Activated naive CD8-positive, alpha-beta T cell treated with anti-CD3 and anti-CD28 coated beads, Interleukin-2, amount 10 ng/mL, durations not matched to agents 7 days and 5 days (primary cell): ENCODE measurements around the gene TAF4. TPM values are rescaled to one million over a fixed set of nuclear protein-coding genes. Genes with fewer than 3 reads are reported as not detected.
A peak's percentile ranks its signal among the peaks of the same experiment; 100 is the strongest.

Experiments
- ATAC-seq: fragments of 150-1000 bp; cut with Tn5 transposase; one replicate; pipeline ENCODE4 v1.10.0; 2021; ENCODE audit warnings: low read depth, moderate library complexity
- POLR2A ChIA-PET: fragments of 350-600 bp; sonication (Branson Sonifier 250); formaldehyde crosslinking; loops from one replicate; lab custom pipeline; 2021; ENCODE audit warnings: antibody characterized with exemption; lab: Charles Lee
- DNase-seq: peaks from one replicate; pipeline ENCODE4 v3.0.0; 2021
- H3K27ac Mint-ChIP-seq: one replicate; pipeline ENCODE4 v1.8.0; 2022; ENCODE audit warnings: mild to moderate bottlenecking, mixed read lengths
- H3K27me3 Mint-ChIP-seq: one replicate; pipeline ENCODE4 v1.8.0; 2022; ENCODE audit warnings: mild to moderate bottlenecking, moderate library complexity, mixed read lengths
- H3K36me3 Mint-ChIP-seq: one replicate; pipeline ENCODE4 v1.8.0; 2021; ENCODE audit warnings: mild to moderate bottlenecking, mixed read lengths
- H3K4me1 Mint-ChIP-seq: one replicate; pipeline ENCODE4 v1.8.0; 2021; ENCODE audit warnings: mixed read lengths
- H3K4me3 Mint-ChIP-seq: one replicate; pipeline ENCODE4 v1.8.0; 2022; ENCODE audit warnings: mild to moderate bottlenecking, moderate library complexity, mixed read lengths
- H3K9me3 Mint-ChIP-seq: one replicate; pipeline ENCODE4 v1.8.0; 2021; ENCODE audit warnings: mixed read lengths
- total RNA-seq, 2 experiments: library from RNA; stranded (reverse); gene quantifications; one replicate each; pipeline ENCODE4 v1.2.3, GENCODE V29; 2021

Gene TAF4
- total RNA-seq, 2 experiments from 2014 or later, result 22.6 to 23.8 TPM

- POLR2A ChIA-PET, result no interaction called here
- Mint-ChIP-seq H3K9me3 (no peaks in the 10 kb centered on the region), H3K27me3 (no peaks in the 10 kb centered on the region), H3K4me3 (no peak overlapping the region), H3K27ac (no peak overlapping the region), H3K36me3 (peaks cover 4% of the 10 kb centered on the region), H3K4me1 (peaks cover 3% of the 10 kb centered on the region)
- ATAC-seq, result no peak
- no peak for DNase-seq
Measured at GRCh38 chr20:62014488-62014775, 51.2 kb downstream of the TAF4 start.

GRCh38 chr20:62012631-62013030 is 53.0 kb downstream of the TAF4 start:
- Mint-ChIP-seq H3K9me3 (no peaks in the 10 kb centered on the region), H3K27me3 (no peaks in the 10 kb centered on the region), H3K27ac (no peak overlapping the region), H3K36me3 (peaks cover 4% of the 10 kb centered on the region), H3K4me3 (no peak overlapping the region), H3K4me1 (peaks cover 3% of the 10 kb centered on the region)
- DNase-seq (no peak), ATAC-seq (no peak)
- POLR2A ChIA-PET, result no interaction called here

DNA sequence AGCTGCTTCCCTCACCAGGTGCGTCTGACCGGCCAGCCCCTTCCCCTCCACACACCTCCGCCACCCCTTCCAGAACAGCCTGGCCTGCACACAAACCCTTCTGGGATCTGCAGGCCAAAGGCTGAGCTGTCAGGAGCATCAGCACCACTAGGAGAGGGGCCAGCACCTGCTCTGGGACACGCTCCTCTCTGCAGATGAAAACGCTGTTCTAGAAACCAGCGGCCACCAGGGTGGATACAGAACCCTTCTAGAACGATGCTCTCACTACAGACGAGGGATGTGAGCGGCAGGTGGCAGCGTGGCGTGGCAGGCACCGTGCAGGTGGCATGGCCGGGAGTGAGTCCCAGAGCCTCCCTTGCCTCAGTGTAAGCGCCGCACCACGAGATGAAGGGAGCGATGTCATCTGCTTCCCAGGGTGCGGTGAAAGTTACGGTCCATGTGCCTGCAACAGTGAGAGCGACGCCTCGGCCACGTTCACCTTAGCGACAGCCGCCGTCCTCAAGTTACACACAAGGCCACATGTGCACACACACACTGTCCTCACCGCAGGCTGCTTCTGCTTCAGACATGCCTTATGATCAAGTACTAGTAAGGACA is 53.6 kb downstream of the TAF4 start:
- ATAC-seq (no peak), DNase-seq (no peak)
- H3K4me1 Mint-ChIP-seq, result peaks cover 3% of the 10 kb centered on the region
- peaks cover 4% of the 10 kb centered on the region for H3K36me3 Mint-ChIP-seq
- POLR2A ChIA-PET, result interaction anchor here (0.8 to 1.5 kb wide), 3 partner anchors 123 to 131 kb away, joined by 4 to 6 read pairs (median 4); partner anchors contain the start of genes PSMA7 and SS18L1
- no peak overlapping the region for H3K4me3 Mint-ChIP-seq
- H3K27ac Mint-ChIP-seq, result no peak overlapping the region
- H3K27me3 Mint-ChIP-seq, result no peaks in the 10 kb centered on the region
- H3K9me3 Mint-ChIP-seq, result no peaks in the 10 kb centered on the region

DNA sequence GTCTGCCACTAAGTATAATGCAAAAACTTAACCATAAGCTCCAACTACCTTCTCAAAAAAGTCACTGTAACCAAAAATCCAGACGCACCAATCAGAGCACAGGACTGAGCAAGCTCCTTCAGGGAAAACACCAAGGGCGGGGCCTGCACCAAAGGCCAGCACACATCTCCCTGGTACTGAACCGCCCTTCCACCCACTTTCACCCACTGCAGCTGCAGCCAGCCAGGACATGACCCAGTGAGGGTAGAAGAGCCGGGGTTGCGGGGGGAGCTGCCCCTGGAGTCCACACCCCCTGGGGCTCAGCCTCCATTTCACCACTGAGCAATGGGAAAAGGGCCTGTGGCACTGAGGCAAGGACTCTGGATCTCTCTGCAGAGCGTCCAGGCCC is 54.3 kb downstream of the TAF4 start:
- Mint-ChIP-seq H3K4me1 (peaks cover 3% of the 10 kb centered on the region), H3K4me3 (no peak overlapping the region), H3K36me3 (peaks cover 4% of the 10 kb centered on the region), H3K9me3 (no peaks in the 10 kb centered on the region), H3K27me3 (no peaks in the 10 kb centered on the region), H3K27ac (no peak overlapping the region)
- DNase-seq, result no peak
- POLR2A ChIA-PET, result interaction anchor here (0.7 to 1.5 kb wide), 5 partner anchors 55 to 375 kb away, joined by 3 to 6 read pairs (median 4); partner anchors contain the start of genes PSMA7, RPS21 and SS18L1
- no peak for ATAC-seq

DNA sequence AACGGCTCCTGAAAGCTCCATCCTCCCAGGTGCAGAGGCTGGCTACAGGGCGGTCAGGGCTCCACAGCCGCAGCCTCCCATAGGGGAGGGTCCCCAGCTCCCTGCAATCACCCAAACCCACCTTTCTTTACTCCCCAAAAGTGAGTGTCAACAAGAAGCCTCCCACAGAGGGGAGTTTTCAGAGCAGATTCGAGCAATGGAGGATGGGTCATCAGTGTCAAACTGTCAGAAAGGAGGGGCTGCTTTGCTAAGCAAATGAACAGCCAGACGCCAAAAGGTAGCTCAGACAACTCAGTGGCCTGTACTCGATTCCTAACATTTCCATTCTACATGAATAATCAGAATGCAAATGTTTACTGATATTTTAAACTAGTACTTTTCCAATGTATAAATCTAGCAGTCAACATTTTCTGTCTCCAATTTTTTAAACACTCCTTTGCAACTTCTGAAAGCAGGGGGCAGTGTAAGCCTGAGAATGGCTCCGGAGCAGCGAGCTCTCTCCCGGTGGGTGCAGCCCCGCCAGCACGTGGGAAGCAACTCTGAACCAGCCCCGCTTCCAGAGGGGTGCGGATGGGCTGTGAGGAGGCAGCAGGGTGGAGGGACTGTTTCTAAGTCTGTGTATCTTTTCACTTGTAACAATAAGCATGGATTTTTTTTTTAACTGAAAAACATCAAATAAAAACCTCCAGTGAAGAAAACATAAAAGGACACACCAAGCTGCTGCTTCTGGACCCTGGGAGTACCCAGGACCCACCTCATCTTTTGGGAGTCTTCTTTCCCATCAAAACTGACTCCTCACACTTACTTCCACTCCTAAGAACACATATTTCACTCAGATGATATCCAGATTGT is 54.9 kb downstream of the TAF4 start:
- Mint-ChIP-seq H3K4me3 (no peak overlapping the region), H3K9me3 (no peaks in the 10 kb centered on the region), H3K27ac (no peak overlapping the region)

DNA sequence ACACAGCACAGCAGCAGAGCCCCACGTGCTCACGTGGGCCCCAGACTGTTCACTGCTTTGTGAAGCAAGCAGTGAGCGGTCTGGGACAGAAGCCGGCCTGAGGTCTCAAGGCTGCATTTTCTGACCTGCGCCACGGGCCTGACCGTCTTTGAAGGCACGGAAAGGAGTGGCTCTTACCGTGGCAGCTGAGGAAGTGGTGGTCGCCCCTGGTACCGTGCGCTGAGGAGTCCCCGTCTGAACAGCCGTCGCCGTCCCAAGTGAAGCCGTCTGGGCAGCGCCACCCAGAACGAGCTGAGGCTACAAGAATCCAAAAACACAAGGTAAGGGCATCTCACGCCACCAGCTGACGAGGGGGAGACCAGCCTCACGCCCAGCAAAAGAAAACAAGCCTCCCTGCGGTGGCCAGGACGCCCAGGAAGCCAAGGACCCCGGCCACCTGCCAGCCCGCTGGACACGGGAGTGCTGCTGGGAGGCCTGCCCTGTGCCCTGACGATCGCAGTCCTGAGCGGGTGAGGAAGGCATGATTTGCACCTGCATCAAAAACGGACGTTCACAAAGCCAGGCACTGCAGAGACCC is 55.7 kb downstream of the TAF4 start:
- H3K4me3 Mint-ChIP-seq, result no peak overlapping the region
- no peak for ATAC-seq
- H3K9me3 Mint-ChIP-seq, result no peaks in the 10 kb centered on the region
- H3K27me3 Mint-ChIP-seq, result no peaks in the 10 kb centered on the region
- peaks cover 3% of the 10 kb centered on the region for H3K4me1 Mint-ChIP-seq
- DNase-seq, result no peak
- POLR2A ChIA-PET, result no interaction called here
- no peak overlapping the region for H3K27ac Mint-ChIP-seq
- peaks cover 7% of the 10 kb centered on the region for H3K36me3 Mint-ChIP-seq

More for the DNA sequence above, 54.9 kb downstream of the TAF4 start:
- POLR2A ChIA-PET, result interaction anchor here (0.7 to 1.5 kb wide), 5 partner anchors 56 to 376 kb away, joined by 3 to 6 read pairs (median 4); partner anchors contain the start of genes PSMA7, RPS21 and SS18L1
- Mint-ChIP-seq H3K4me1 (peaks cover 3% of the 10 kb centered on the region), H3K36me3 (peaks cover 7% of the 10 kb centered on the region), H3K27me3 (no peaks in the 10 kb centered on the region)
- peak; percentile 52 for DNase-seq
- peak; percentile 66 for ATAC-seq

- no peak overlapping the region for H3K27ac Mint-ChIP-seq
- DNase-seq (no peak), ATAC-seq (no peak)
- POLR2A ChIA-PET, result no interaction called here
- peaks cover 3% of the 10 kb centered on the region for H3K4me1 Mint-ChIP-seq
- H3K9me3 Mint-ChIP-seq, result no peaks in the 10 kb centered on the region
- no peak overlapping the region for H3K4me3 Mint-ChIP-seq
- H3K27me3 Mint-ChIP-seq, result no peaks in the 10 kb centered on the region
- peaks cover 7% of the 10 kb centered on the region for H3K36me3 Mint-ChIP-seq
Measured at GRCh38 chr20:62009322-62009721, 56.4 kb downstream of the TAF4 start.

GRCh38 chr20:62008643-62009183 is 57.0 kb downstream of the TAF4 start:
- Mint-ChIP-seq H3K36me3 (peaks cover 7% of the 10 kb centered on the region), H3K4me3 (no peak overlapping the region), H3K27me3 (no peaks in the 10 kb centered on the region), H3K9me3 (no peaks in the 10 kb centered on the region), H3K4me1 (peaks cover 3% of the 10 kb centered on the region), H3K27ac (no peak overlapping the region)
- ATAC-seq (no peak), DNase-seq (no peak)
- POLR2A ChIA-PET, result no interaction called here

DNA sequence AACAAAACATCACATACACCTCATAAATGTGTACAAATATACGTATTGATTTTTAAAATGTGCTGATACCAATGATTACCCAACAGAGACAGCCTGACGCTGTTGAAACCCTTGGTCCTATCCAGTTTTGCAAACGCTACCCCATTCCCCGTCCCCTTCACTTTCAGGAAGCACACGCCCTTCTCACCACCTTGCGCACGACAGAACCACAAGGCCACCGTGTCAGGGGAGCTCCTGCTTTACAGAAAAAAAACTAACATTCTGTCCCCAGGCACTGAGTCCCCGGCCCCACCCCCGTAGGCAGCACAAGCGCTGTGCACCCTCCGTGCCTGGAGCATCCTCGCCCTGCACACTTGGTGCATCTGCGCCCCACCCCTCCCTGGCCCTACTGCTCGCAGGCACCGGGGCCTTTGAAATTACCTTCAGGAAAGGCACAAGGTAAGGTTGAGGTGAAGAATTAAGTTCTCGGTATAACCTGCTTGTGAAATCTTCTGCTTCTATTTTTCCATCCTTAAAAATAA is 58.5 kb downstream of the TAF4 start:
- Mint-ChIP-seq H3K9me3 (no peaks in the 10 kb centered on the region), H3K4me1 (peaks cover 3% of the 10 kb centered on the region), H3K36me3 (peaks cover 5% of the 10 kb centered on the region), H3K4me3 (no peak overlapping the region), H3K27ac (no peak overlapping the region), H3K27me3 (no peaks in the 10 kb centered on the region)
- ATAC-seq, result no peak
- POLR2A ChIA-PET, result no interaction called here
- DNase-seq, result no peak

- H3K27me3 Mint-ChIP-seq, result no peaks in the 10 kb centered on the region
- H3K4me3 Mint-ChIP-seq, result no peak overlapping the region
- no peak overlapping the region for H3K27ac Mint-ChIP-seq
- POLR2A ChIA-PET, result no interaction called here
- no peaks in the 10 kb centered on the region for H3K9me3 Mint-ChIP-seq
- DNase-seq (no peak), ATAC-seq (no peak)
- peaks cover 3% of the 10 kb centered on the region for H3K4me1 Mint-ChIP-seq
- peaks cover 7% of the 10 kb centered on the region for H3K36me3 Mint-ChIP-seq
Measured at GRCh38 chr20:62006482-62006881, 59.2 kb downstream of the TAF4 start.

- POLR2A ChIA-PET, result no interaction called here
- ATAC-seq (no peak), DNase-seq (no peak)
- no peaks in the 10 kb centered on the region for H3K9me3 Mint-ChIP-seq
- H3K36me3 Mint-ChIP-seq, result peaks cover 10% of the 10 kb centered on the region
- H3K27ac Mint-ChIP-seq, result no peak overlapping the region
- H3K27me3 Mint-ChIP-seq, result no peaks in the 10 kb centered on the region
- H3K4me3 Mint-ChIP-seq, result no peak overlapping the region
- no peaks in the 10 kb centered on the region for H3K4me1 Mint-ChIP-seq
Measured at GRCh38 chr20:62004614-62005013, 61.1 kb downstream of the TAF4 start.

DNA sequence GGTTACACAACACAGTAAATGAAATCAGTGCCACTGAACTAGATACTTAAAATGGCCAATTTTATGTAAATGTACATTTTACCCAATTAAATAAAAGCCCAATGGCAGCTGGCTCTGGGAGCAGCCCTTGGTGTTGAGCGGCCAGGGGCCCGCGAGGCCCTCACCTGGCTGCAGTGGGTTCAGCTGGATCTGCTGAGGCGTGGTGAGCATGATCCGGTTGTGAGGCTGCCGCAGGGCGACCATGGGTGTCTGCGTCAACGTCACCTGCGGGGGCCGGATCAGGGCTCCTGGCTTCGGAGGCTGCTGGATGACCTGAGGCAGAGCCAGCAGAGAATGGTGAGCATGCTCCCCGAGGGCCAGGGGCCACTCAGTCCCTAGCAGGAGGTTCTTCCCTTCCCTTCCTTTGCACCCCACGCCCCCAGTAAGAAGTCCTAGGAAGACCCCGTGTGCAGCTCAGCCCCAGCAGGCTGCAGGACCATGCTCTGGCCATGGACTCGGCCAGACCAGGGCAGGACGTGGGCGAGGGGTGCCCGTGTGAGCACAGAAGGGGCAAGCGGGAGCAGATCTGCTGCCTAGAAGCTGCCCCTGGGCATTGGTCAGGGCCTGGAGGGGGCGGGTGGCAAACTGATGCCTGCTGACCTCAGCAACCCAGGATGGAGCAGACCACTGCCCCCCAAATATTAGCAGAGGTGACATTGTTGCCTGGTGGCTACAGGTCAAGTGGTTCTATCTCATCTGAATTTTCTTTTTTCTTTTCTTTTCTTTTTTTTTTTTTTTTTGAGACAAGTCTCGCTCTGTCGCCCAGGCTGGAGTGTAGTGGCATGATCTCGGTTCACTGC is 61.9 kb downstream of the TAF4 start:
- Mint-ChIP-seq H3K27me3 (no peaks in the 10 kb centered on the region), H3K4me3 (no peak overlapping the region), H3K36me3 (peaks cover 10% of the 10 kb centered on the region), H3K27ac (no peak overlapping the region), H3K4me1 (no peaks in the 10 kb centered on the region), H3K9me3 (no peaks in the 10 kb centered on the region)
- DNase-seq (no peak), ATAC-seq (no peak)
- POLR2A ChIA-PET, result interaction anchor here (0.6 kb wide), 1 partner anchor 139 kb away, joined by 3 read pairs; the partner anchor contains the start of genes PSMA7 and SS18L1
